GM15510 (cell line): ENCODE results near the gene EDC4.

Experiments
- POLR2A ChIP-seq: IDR thresholded peaks from 3 replicates; pipeline ENCODE4 v1.6.1; 2011; ENCODE audit warnings: borderline replicate concordance; ENCODE audit not compliant: insufficient read length; ENCODE audit errors: extremely low read depth

Gene EDC4

GRCh38 chr16:67861877-67862276 lies 11.0 kb upstream of the EDC4 start:
- no peak for TF ChIP-seq POLR2A

GRCh38 chr16:67862623-67863583 lies 9.9 kb upstream of the EDC4 start:
- no peak for TF ChIP-seq POLR2A

DNA sequence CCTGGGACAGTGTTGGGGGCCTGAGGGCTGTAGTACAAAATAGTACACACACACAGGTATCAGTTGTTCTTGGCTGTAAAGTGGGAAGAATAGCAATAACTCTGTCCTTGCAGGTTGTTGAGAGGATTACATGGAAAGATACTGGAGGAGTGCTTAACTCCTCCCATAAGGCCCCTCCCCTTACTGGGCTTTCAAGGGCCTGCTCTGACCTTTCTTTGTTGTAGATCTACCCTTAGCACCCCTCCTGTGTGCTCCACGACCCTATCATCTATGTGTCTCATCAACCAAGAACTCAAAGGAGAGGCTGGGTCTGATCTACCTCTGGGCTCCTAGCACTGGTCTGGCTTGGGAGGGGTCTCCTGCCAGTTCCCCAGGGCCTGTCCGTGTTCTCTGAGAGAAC lies 8.3 kb upstream of the EDC4 start:
- TF ChIP-seq POLR2A: no peak

GRCh38 chr16:67865318-67865717 lies 7.5 kb upstream of the EDC4 start:
- no peak for TF ChIP-seq POLR2A

DNA sequence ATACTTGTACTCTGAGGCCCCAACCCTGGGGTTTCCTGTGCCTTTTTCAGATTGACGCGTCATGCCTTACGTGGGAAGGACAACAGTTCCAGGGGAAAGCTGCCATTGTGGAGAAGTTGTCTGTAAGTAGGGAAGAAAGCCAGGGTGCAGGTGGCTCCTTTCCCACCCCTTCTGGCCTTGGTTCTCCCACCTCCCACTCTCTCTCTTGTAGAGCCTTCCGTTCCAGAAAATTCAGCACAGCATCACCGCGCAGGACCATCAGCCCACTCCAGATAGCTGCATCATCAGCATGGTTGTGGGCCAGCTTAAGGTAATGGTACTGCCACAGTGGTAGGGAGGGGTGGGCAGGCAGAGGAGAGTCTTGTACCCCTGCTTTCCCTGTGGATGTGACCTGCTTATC lies 4.6 kb upstream of the EDC4 start:
- no peak for TF ChIP-seq POLR2A

DNA sequence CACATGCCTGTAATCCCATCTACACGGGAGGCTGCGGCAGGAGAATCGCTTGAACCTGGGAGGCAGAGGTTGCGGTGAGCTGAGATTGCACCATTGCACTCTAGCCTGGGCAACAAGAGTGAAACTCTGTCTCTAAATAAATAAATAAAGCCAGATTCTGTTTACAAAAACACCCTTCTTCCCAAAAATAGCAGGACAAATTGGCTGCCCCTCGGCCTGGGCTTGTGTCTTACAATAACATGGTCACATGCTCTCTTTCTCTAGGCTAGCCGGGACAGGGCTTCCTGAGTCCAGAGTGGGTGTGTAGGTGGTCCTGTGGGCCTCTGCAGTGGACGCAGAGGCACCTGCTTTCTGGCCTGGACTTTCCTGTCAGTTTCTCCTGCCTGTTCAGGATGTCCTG lies 3.2 kb upstream of the EDC4 start:
- TF ChIP-seq POLR2A: no peak

- TF ChIP-seq POLR2A: no peak
These were observed 1.6 kb upstream of the EDC4 start for GRCh38 chr16:67871256-67871655.

GRCh38 chr16:67872131-67872630 lies 671 bp upstream of the EDC4 start:
- no peak for TF ChIP-seq POLR2A

DNA sequence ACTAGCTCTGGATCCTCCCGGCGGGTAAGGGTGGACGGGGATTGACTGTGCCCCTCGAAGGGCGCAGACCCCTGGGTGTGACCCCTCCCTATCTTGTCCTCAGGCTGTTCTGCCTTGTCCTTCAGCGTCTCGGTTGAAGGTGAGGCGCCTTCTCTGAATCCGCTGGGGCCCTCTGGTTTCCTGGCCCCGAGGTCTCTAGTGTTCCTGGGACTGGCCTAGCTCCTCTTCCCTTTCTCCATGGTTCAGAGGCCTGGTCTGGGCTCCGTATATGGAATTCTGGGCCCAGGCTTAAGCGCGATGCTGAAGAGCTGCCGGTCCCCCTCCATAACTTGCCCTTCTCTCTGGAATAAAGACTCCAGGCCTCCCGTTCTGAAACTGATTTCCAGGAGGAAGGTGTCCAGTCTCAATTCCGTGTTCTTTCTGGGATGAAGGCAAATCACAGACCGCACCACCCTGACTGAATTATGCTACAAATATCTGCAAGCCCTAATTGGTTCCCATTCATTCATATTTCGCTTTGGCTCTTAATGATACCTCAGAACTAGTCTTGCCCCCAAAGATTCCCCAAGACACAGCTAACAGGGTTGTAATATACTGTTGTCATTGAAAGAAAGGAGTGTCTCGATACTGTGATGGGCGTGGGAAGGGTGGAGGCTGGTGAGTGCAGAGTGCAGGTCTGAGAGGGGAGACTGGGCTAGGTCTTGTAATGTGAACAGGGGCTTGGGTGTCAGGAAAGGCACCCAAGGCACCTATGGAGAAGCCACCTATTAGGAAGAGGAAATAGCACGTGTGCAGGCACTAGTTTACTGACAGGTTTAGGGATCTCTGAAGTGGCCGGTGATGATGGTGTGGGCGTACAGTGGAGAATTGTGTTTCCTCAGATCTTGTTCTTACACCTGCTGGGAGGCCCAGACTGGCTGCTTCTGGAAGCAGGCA lies 851 bp downstream of the EDC4 start:
- TF ChIP-seq POLR2A: no peak

DNA sequence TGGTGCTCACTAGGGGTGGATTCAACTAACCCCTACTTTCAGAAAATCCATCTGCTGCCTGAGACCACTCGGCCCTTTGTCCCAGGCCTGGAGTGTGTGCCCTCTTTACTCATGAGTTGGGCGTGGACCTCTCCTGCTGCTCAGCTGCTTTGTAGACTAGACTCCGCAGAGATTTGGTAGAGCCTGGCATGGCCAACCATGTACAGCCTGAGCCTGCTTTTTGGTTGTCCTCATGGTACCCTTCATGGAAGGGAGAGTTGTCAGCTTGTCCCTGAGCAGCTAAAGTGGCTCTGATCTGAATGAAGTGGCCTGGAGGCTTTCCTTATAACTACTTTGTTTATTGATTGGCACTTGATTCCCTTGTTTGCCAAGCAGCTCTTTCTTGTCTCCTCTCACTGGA lies 1.5 kb downstream of the EDC4 start:
- no peak for TF ChIP-seq POLR2A

DNA sequence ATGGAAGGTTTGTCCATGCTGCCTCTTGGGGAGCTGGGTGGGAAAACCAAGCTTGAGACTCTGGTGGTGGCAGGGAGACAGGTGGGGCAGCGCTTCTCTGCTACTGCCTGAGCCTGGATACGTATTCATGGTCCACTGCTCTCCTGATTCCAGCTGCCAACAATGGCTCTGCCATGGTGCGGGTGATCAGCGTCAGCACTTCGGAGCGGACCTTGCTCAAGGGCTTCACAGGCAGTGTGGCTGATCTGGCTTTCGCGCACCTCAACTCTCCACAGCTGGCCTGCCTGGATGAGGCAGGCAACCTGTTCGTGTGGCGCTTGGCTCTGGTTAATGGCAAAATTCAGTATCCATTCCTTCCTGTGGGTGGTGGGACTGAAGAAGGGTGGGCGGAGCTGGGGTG lies 4.2 kb downstream of the EDC4 start:
- TF ChIP-seq POLR2A: no peak

DNA sequence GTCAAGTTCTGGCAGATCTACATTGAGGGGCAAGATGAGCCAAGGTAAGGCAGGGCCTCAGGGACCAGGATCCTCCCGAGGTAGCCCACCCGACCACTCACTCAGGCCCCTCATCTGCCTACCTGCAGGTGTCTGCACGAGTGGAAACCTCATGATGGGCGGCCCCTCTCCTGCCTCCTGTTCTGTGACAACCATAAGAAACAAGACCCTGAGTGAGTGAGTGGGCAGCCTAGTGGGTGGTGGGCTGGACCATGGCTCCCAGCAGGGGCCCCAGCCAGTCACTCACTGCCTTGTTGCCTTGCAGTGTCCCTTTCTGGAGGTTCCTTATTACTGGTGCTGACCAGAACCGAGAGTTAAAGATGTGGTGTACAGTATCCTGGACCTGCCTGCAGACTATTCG lies 5.4 kb downstream of the EDC4 start:
- TF ChIP-seq POLR2A: no peak

GRCh38 chr16:67878846-67879245 lies 6.0 kb downstream of the EDC4 start:
- TF ChIP-seq POLR2A: no peak

- TF ChIP-seq POLR2A: no peak
These were observed 6.6 kb downstream of the EDC4 start for GRCh38 chr16:67879462-67879861.

- TF ChIP-seq POLR2A: no peak
These were observed 7.1 kb downstream of the EDC4 start for GRCh38 chr16:67879936-67880335.
